ENCODE measurements around the gene OMD.

GRCh38 chr9:92404042-92404836 lies 20.0 kb downstream of the OMD start, which contains the start of gene OGN:
- TF ChIP-seq CTCF (conservative IDR thresholded peaks at IDR 0.05; ENCODE audit: low read length) = no peak
- no peak for TF ChIP-seq EZH2phosphoT487 (IDR thresholded peaks at IDR 0.05; ENCODE audit: borderline replicate concordance, low read depth, low read length)

All from OCI-LY7 (cell line).